Activated T-cell treated with anti-CD3 and anti-CD28 coated beads, Interleukin-2, amount 50 U/mL, for 24 hours (primary cell): Measurements from ENCODE around the gene HIVEP3.

Source experiments
- DNase-seq: peaks from one replicate; pipeline ENCODE4 v3.0.0-alpha.2; 2020
- H3K27ac Mint-ChIP-seq: 2 replicates; pipeline ENCODE4 v1.8.0; 2020; ENCODE audit warnings: mild to moderate bottlenecking, mixed read lengths
- H3K27me3 Mint-ChIP-seq: 2 replicates; pipeline ENCODE4 v1.8.0; 2020; ENCODE audit warnings: mixed read lengths
- H3K36me3 Mint-ChIP-seq: 2 replicates; pipeline ENCODE4 v1.8.0; 2020; ENCODE audit warnings: low read depth, mixed read lengths
- H3K4me1 Mint-ChIP-seq: 2 replicates; pipeline ENCODE4 v1.8.0; 2020; ENCODE audit warnings: low read depth, mixed read lengths
- H3K4me3 Mint-ChIP-seq: 2 replicates; pipeline ENCODE4 v1.8.0; 2020; ENCODE audit warnings: mild to moderate bottlenecking, moderate library complexity, mixed read lengths
- H3K9me3 Mint-ChIP-seq: 2 replicates; pipeline ENCODE4 v1.8.0; 2020; ENCODE audit warnings: mixed read lengths

HIVEP3 gene

GRCh38 chr1:41766041-41766440, 152.7 kb downstream of the HIVEP3 start:
- no peak overlapping the region for H3K4me3 Mint-ChIP-seq
- peak; percentile 27 for DNase-seq
- no peaks in the 10 kb centered on the region for H3K27me3 Mint-ChIP-seq
- no peak overlapping the region for H3K27ac Mint-ChIP-seq
- no peaks in the 10 kb centered on the region for H3K36me3 Mint-ChIP-seq
- H3K4me1 Mint-ChIP-seq: peaks cover 5% of the 10 kb centered on the region
- peaks cover 7% of the 10 kb centered on the region for H3K9me3 Mint-ChIP-seq

GRCh38 chr1:41765152-41765551, 153.6 kb downstream of the HIVEP3 start:
- Mint-ChIP-seq H3K27ac (no peak overlapping the region), H3K27me3 (no peaks in the 10 kb centered on the region), H3K36me3 (no peaks in the 10 kb centered on the region), H3K4me3 (no peak overlapping the region), H3K4me1 (peaks cover 5% of the 10 kb centered on the region), H3K9me3 (peaks cover 7% of the 10 kb centered on the region)
- DNase-seq: no peak

- no peak overlapping the region for H3K27ac Mint-ChIP-seq
- no peak overlapping the region for H3K4me3 Mint-ChIP-seq
Observed at GRCh38 chr1:41764656-41765055, 154.1 kb downstream of the HIVEP3 start.

GRCh38 chr1:41762777-41763176, 155.9 kb downstream of the HIVEP3 start:
- no peak overlapping the region for H3K4me3 Mint-ChIP-seq
- DNase-seq: no peak
- no peak overlapping the region for H3K27ac Mint-ChIP-seq
- H3K36me3 Mint-ChIP-seq: no peaks in the 10 kb centered on the region
- no peaks in the 10 kb centered on the region for H3K27me3 Mint-ChIP-seq
- peaks cover 11% of the 10 kb centered on the region for H3K9me3 Mint-ChIP-seq
- H3K4me1 Mint-ChIP-seq: peaks cover 21% of the 10 kb centered on the region

More at GRCh38 chr1:41764656-41765055, 154.1 kb downstream of the HIVEP3 start:
- H3K36me3 Mint-ChIP-seq: no peaks in the 10 kb centered on the region
- H3K9me3 Mint-ChIP-seq: peaks cover 8% of the 10 kb centered on the region
- no peaks in the 10 kb centered on the region for H3K27me3 Mint-ChIP-seq
- peak; percentile 8 for DNase-seq
- H3K4me1 Mint-ChIP-seq: peaks cover 6% of the 10 kb centered on the region

- peak; percentile 22 for DNase-seq
- H3K4me1 Mint-ChIP-seq: peaks cover 21% of the 10 kb centered on the region
- H3K4me3 Mint-ChIP-seq: no peak overlapping the region
- no peaks in the 10 kb centered on the region for H3K27me3 Mint-ChIP-seq
- peaks cover 11% of the 10 kb centered on the region for H3K9me3 Mint-ChIP-seq
- H3K27ac Mint-ChIP-seq: no peak overlapping the region
- no peaks in the 10 kb centered on the region for H3K36me3 Mint-ChIP-seq
Observed at GRCh38 chr1:41762251-41762650, 156.5 kb downstream of the HIVEP3 start.

- Mint-ChIP-seq H3K27ac (no peak overlapping the region), H3K27me3 (no peaks in the 10 kb centered on the region), H3K9me3 (peaks cover 15% of the 10 kb centered on the region), H3K4me3 (no peak overlapping the region), H3K4me1 (peaks cover 40% of the 10 kb centered on the region), H3K36me3 (no peaks in the 10 kb centered on the region)
- DNase-seq: no peak
Observed at GRCh38 chr1:41758904-41759548, 159.7 kb downstream of the HIVEP3 start.

- Mint-ChIP-seq H3K4me3 (no peak overlapping the region), H3K27me3 (no peaks in the 10 kb centered on the region), H3K4me1 (peaks cover 45% of the 10 kb centered on the region), H3K27ac (no peak overlapping the region), H3K36me3 (no peaks in the 10 kb centered on the region), H3K9me3 (peaks cover 15% of the 10 kb centered on the region)
- no peak for DNase-seq
Observed at GRCh38 chr1:41758500-41758899, 160.2 kb downstream of the HIVEP3 start.

GRCh38 chr1:41754540-41754939, 164.2 kb downstream of the HIVEP3 start:
- peaks cover 2% of the 10 kb centered on the region for H3K36me3 Mint-ChIP-seq
- H3K4me3 Mint-ChIP-seq: peak overlapping the region; percentile 7
- H3K27ac Mint-ChIP-seq: peak overlapping the region; percentile 86
- DNase-seq: peak; percentile 62
- H3K4me1 Mint-ChIP-seq: peaks cover 81% of the 10 kb centered on the region
- H3K27me3 Mint-ChIP-seq: no peaks in the 10 kb centered on the region
- H3K9me3 Mint-ChIP-seq: peaks cover 5% of the 10 kb centered on the region

GRCh38 chr1:41752514-41753170, 166.1 kb downstream of the HIVEP3 start:
- peak overlapping the region; percentile 93 for H3K27ac Mint-ChIP-seq
- H3K9me3 Mint-ChIP-seq: peaks cover 3% of the 10 kb centered on the region
- H3K4me1 Mint-ChIP-seq: peaks cover 86% of the 10 kb centered on the region
- H3K27me3 Mint-ChIP-seq: no peaks in the 10 kb centered on the region
- peak; percentile 39 for DNase-seq
- H3K4me3 Mint-ChIP-seq: peak overlapping the region; percentile 18
- peaks cover 2% of the 10 kb centered on the region for H3K36me3 Mint-ChIP-seq

GRCh38 chr1:41751804-41752513, 166.8 kb downstream of the HIVEP3 start:
- peaks cover 2% of the 10 kb centered on the region for H3K36me3 Mint-ChIP-seq
- peaks cover 3% of the 10 kb centered on the region for H3K9me3 Mint-ChIP-seq
- peak overlapping the region; percentile 93 for H3K27ac Mint-ChIP-seq
- DNase-seq: peak; percentile 43
- no peaks in the 10 kb centered on the region for H3K27me3 Mint-ChIP-seq
- H3K4me3 Mint-ChIP-seq: peak overlapping the region; percentile 37
- H3K4me1 Mint-ChIP-seq: peaks cover 90% of the 10 kb centered on the region

- Mint-ChIP-seq H3K4me3 (no peak overlapping the region), H3K27ac (peak overlapping the region; percentile 93), H3K27me3 (no peaks in the 10 kb centered on the region), H3K36me3 (peaks cover 2% of the 10 kb centered on the region), H3K4me1 (peaks cover 96% of the 10 kb centered on the region), H3K9me3 (no peaks in the 10 kb centered on the region)
- no peak for DNase-seq
Observed at GRCh38 chr1:41749991-41750745, 168.6 kb downstream of the HIVEP3 start.

- Mint-ChIP-seq H3K27me3 (no peaks in the 10 kb centered on the region), H3K27ac (peak overlapping the region; percentile 99), H3K36me3 (peaks cover 2% of the 10 kb centered on the region), H3K4me1 (peaks cover 97% of the 10 kb centered on the region), H3K4me3 (no peak overlapping the region), H3K9me3 (no peaks in the 10 kb centered on the region)
- peak; percentile 23 for DNase-seq
Observed at GRCh38 chr1:41745022-41745421, 173.7 kb downstream of the HIVEP3 start.

GRCh38 chr1:41743366-41743765, 175.4 kb downstream of the HIVEP3 start:
- Mint-ChIP-seq H3K36me3 (no peaks in the 10 kb centered on the region), H3K9me3 (no peaks in the 10 kb centered on the region), H3K27me3 (no peaks in the 10 kb centered on the region), H3K4me3 (peak overlapping the region; percentile 56), H3K27ac (peak overlapping the region; percentile 99), H3K4me1 (peaks cover 97% of the 10 kb centered on the region)
- DNase-seq: no peak

- no peaks in the 10 kb centered on the region for H3K36me3 Mint-ChIP-seq
- DNase-seq: no peak
- H3K4me1 Mint-ChIP-seq: peaks cover 100% of the 10 kb centered on the region
- H3K9me3 Mint-ChIP-seq: no peaks in the 10 kb centered on the region
- H3K27me3 Mint-ChIP-seq: no peaks in the 10 kb centered on the region
- peak overlapping the region; percentile 0 for H3K4me3 Mint-ChIP-seq
- H3K27ac Mint-ChIP-seq: peak overlapping the region; percentile 99
Observed at GRCh38 chr1:41742219-41742618, 176.5 kb downstream of the HIVEP3 start.
